Right lobe of liver (tissue), 4 donors: ENCODE data around the gene PRKCA.

ENCODE experiments used
- POLR2A ChIP-seq: fragments of 450-650 bp; IDR thresholded peaks from one replicate; pipeline ENCODE4 v1.6.1; 2017; ENCODE audit warnings: antibody characterized with exemption, mild to moderate bottlenecking
- TF ChIP-seq, protein P1 (sequence below), 4 donors: fragments of 200-600 bp in 3 of 4; fragments of 450-650 bp in 1 of 4; IDR thresholded peaks; one replicate each; pipeline versions ENCODE4 v1.5.1 to v1.8.0; 2016 to 2022; ENCODE audit warnings: antibody characterized with exemption in 4 of 4, mild to moderate bottlenecking in 2 of 4
- donor health status: DM: no; HTN: no; CAD: no.
- donor health status: DM: no; HTN: no; CAD: no.
- donor health status: DM: no; HTN: yes; CAD: no.

DNA sequence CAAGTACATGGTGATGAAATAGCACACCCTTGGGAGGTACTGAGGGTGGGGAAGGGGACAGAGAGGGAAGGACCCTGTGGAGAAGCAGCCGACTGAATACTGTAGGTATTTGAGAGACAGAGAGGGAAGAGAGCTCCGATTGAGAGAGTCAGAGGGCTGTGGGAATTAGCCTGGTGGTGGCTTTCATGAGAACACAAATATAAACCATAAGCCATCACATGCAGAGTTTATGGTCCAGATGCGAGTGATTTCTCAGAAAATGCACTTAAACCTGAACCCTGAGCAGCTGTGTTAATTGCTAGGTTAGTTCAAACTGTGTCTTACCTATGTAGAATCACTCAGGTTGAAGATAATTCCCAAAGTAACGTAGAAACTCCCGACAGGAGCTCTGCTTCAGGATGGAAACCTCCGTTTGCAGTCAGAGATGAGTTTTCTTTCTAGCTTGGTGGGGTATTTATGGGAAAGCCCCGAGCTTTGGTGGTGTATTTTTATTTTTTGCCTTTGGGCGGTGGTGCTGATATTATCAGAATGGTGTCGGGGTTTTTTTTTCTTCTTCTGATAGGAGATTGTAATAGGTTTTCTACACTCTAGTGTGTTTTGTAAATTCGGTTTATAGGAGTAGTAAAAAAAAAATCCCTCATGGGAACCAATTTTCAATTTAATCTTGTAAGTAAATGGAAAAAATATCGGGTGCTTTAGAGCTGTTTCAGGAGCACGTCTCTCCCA lies 347.6 kb downstream of the PRKCA start:
- TF ChIP-seq, protein P1, sequence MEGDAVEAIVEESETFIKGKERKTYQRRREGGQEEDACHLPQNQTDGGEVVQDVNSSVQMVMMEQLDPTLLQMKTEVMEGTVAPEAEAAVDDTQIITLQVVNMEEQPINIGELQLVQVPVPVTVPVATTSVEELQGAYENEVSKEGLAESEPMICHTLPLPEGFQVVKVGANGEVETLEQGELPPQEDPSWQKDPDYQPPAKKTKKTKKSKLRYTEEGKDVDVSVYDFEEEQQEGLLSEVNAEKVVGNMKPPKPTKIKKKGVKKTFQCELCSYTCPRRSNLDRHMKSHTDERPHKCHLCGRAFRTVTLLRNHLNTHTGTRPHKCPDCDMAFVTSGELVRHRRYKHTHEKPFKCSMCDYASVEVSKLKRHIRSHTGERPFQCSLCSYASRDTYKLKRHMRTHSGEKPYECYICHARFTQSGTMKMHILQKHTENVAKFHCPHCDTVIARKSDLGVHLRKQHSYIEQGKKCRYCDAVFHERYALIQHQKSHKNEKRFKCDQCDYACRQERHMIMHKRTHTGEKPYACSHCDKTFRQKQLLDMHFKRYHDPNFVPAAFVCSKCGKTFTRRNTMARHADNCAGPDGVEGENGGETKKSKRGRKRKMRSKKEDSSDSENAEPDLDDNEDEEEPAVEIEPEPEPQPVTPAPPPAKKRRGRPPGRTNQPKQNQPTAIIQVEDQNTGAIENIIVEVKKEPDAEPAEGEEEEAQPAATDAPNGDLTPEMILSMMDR (IDR thresholded peaks at IDR 0.05) = no peak
- no peak for TF ChIP-seq POLR2A
